ENCODE measurements around the gene GRAP2. TPM values are rescaled to one million over a fixed set of nuclear protein-coding genes. Genes with fewer than 3 reads are reported as not detected.

GRAP2 gene
- total RNA-seq, 1 experiment from 2014 or later, result not detected

- no peak within 1 kb of the TSS for H3K27ac Mint-ChIP-seq (ENCODE audit: unreplicated experiment)
- intact Hi-C loops (cut with micrococcal nuclease; ENCODE audit: unreplicated experiment), result no loop called here
- DNase-seq, result no peak
- no peaks in the 10 kb centered on the region for H3K4me1 ChIP-seq
- H3K27me3 Mint-ChIP-seq (ENCODE audit: insufficient read depth, unreplicated experiment), result no peaks in the 10 kb centered on the region
- CTCF ChIA-PET, result no interaction called here
- no peaks in the 10 kb centered on the region for H3K9me3 Mint-ChIP-seq (ENCODE audit: unreplicated experiment)
- no peaks in the 10 kb centered on the region for H3K36me3 ChIP-seq (ENCODE audit: control insufficient read depth, insufficient read depth, low read length)
- no peak within 1 kb of the TSS for H3K4me3 ChIP-seq (ENCODE audit: low read depth, low read length)
- POLR2A ChIA-PET, result no interaction called here
- no peaks in the 10 kb centered on the region for H3K4me1 Mint-ChIP-seq (ENCODE audit: low read depth, unreplicated experiment)
- H3K36me3 Mint-ChIP-seq (ENCODE audit: insufficient read depth, unreplicated experiment), result no peaks in the 10 kb centered on the region
- H3K9me3 ChIP-seq, result no peaks in the 10 kb centered on the region
- no TSS peak for BruUV-seq (replicated peaks)
- H3K27me3 ChIP-seq (replicated peaks; ENCODE audit: control insufficient read depth, insufficient read depth, low read length), result no peaks in the 10 kb centered on the region
- no peak for TF ChIP-seq CTCF (IDR thresholded peaks at IDR 0.05; ENCODE audit: insufficient read depth in 1 of 2, low read depth in 1 of 2, low read length in 1 of 2, severe bottlenecking in 1 of 2, unreplicated experiment in 1 of 2)
- H3K4me3 Mint-ChIP-seq (ENCODE audit: unreplicated experiment), result no peak within 1 kb of the TSS
Observed at GRCh38 chr22:39893526-39893925, 7.4 kb upstream of the GRAP2 start, which contains the start of gene ENTHD1. Gene ENTHD1 (minus strand): TSS chr22:39893760. CDS start chr22:39887748, 6,012 bp downstream.

GRCh38 chr22:39894554-39895092 is 6.3 kb upstream of the GRAP2 start:
- intact Hi-C loops (cut with micrococcal nuclease; ENCODE audit: unreplicated experiment), result no loop called here
- BruUV-seq (replicated peaks), result no TSS peak
- Mint-ChIP-seq H3K9me3 (ENCODE audit: unreplicated experiment) (no peaks in the 10 kb centered on the region), H3K4me3 (ENCODE audit: unreplicated experiment) (no peak overlapping the region), H3K27me3 (ENCODE audit: insufficient read depth, unreplicated experiment) (peaks cover 5% of the 10 kb centered on the region), H3K36me3 (ENCODE audit: insufficient read depth, unreplicated experiment) (no peaks in the 10 kb centered on the region), H3K27ac (ENCODE audit: unreplicated experiment) (no peak overlapping the region), H3K4me1 (ENCODE audit: low read depth, unreplicated experiment) (no peaks in the 10 kb centered on the region)
- no peaks in the 10 kb centered on the region for H3K9me3 ChIP-seq
- H3K4me1 ChIP-seq, result no peaks in the 10 kb centered on the region
- no peaks in the 10 kb centered on the region for H3K36me3 ChIP-seq (ENCODE audit: control insufficient read depth, insufficient read depth, low read length)
- no peak for TF ChIP-seq CTCF (IDR thresholded peaks at IDR 0.05; ENCODE audit: insufficient read depth in 1 of 2, low read depth in 1 of 2, low read length in 1 of 2, severe bottlenecking in 1 of 2, unreplicated experiment in 1 of 2)
- H3K4me3 ChIP-seq (ENCODE audit: low read depth, low read length), result no peak overlapping the region
- ChIA-PET CTCF (interaction anchor here (0.7 kb wide), 1 partner anchor 196 kb away, joined by 3 read pairs; no protein-coding TSS in a partner anchor), POLR2A (no interaction called here)
- DNase-seq, result no peak
- no peaks in the 10 kb centered on the region for H3K27me3 ChIP-seq (replicated peaks; ENCODE audit: control insufficient read depth, insufficient read depth, low read length)

GRCh38 chr22:39895682-39896081 is 5.2 kb upstream of the GRAP2 start:
- Histone ChIP-seq H3K4me1 (no peaks in the 10 kb centered on the region), H3K4me3 (ENCODE audit: low read depth, low read length) (no peak overlapping the region), H3K36me3 (ENCODE audit: control insufficient read depth, insufficient read depth, low read length) (no peaks in the 10 kb centered on the region), H3K9me3 (no peaks in the 10 kb centered on the region), H3K27me3 (replicated peaks; ENCODE audit: control insufficient read depth, insufficient read depth, low read length) (no peaks in the 10 kb centered on the region)
- Mint-ChIP-seq H3K27ac (ENCODE audit: unreplicated experiment) (no peak overlapping the region), H3K27me3 (ENCODE audit: insufficient read depth, unreplicated experiment) (peaks cover 8% of the 10 kb centered on the region), H3K4me3 (ENCODE audit: unreplicated experiment) (no peak overlapping the region), H3K4me1 (ENCODE audit: low read depth, unreplicated experiment) (no peaks in the 10 kb centered on the region), H3K9me3 (ENCODE audit: unreplicated experiment) (no peaks in the 10 kb centered on the region), H3K36me3 (ENCODE audit: insufficient read depth, unreplicated experiment) (no peaks in the 10 kb centered on the region)
- TF ChIP-seq CTCF (IDR thresholded peaks at IDR 0.05; ENCODE audit: insufficient read depth in 1 of 2, low read depth in 1 of 2, low read length in 1 of 2, severe bottlenecking in 1 of 2, unreplicated experiment in 1 of 2), result no peak
- intact Hi-C loops (cut with micrococcal nuclease; ENCODE audit: unreplicated experiment), result no loop called here
- no peak for DNase-seq
- no TSS peak for BruUV-seq (replicated peaks)
- ChIA-PET POLR2A (no interaction called here), CTCF (no interaction called here)
